Testis (tissue), 2 donors: ENCODE measurements around the gene FCAR.
"Not testable (repeated sequence)": the region's sequence is repeated elsewhere in the genome, so short reads cannot be mapped to it uniquely, and the experiment has no call there.

Source experiments
- POLR2A ChIP-seq: fragments of 450-650 bp; IDR thresholded peaks from one replicate; pipeline ENCODE4 v1.6.1; 2017; ENCODE audit warnings: antibody characterized with exemption, mild to moderate bottlenecking, moderate library complexity
- TF ChIP-seq, protein P1 (sequence below), 3 experiments: fragments of 450-650 bp in 2 of 3; fragments of 200-600 bp in 1 of 3; sonication (generic) in 1 of 3; IDR thresholded peaks; one replicate each; pipeline ENCODE4 v1.5.1; 2016 to 2019; ENCODE audit warnings: antibody characterized with exemption in 3 of 3, mild to moderate bottlenecking in 2 of 3, moderate library complexity in 1 of 3

DNA sequence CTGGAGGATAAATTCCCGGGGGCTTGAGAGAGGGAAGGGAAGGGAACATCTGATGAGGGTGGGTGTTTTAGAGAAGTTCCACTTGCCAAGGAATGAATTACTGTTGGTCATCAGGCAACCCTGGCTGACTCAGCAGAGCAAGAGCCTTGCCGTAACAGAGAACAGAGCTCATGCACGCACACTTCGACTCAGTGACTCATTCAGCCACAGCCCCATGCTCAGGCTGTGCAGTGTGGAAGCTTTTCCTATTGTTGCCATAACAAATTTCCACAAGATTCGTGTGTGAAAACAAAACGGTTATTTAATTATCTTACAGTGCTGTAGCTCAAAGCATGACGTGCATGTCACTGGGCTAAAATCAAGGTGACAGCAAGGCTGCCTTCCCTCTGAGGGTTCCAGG lies 14.6 kb upstream of the FCAR start:
- TF ChIP-seq POLR2A = not testable (repeated sequence)
- TF ChIP-seq, protein P1, sequence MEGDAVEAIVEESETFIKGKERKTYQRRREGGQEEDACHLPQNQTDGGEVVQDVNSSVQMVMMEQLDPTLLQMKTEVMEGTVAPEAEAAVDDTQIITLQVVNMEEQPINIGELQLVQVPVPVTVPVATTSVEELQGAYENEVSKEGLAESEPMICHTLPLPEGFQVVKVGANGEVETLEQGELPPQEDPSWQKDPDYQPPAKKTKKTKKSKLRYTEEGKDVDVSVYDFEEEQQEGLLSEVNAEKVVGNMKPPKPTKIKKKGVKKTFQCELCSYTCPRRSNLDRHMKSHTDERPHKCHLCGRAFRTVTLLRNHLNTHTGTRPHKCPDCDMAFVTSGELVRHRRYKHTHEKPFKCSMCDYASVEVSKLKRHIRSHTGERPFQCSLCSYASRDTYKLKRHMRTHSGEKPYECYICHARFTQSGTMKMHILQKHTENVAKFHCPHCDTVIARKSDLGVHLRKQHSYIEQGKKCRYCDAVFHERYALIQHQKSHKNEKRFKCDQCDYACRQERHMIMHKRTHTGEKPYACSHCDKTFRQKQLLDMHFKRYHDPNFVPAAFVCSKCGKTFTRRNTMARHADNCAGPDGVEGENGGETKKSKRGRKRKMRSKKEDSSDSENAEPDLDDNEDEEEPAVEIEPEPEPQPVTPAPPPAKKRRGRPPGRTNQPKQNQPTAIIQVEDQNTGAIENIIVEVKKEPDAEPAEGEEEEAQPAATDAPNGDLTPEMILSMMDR (IDR thresholded peaks at IDR 0.05) = not testable (repeated sequence)
